KMS-11 (cell line): Measurements from ENCODE around the gene PRDM5.

Source experiments
- H2AFZ ChIP-seq: fragments of 200-600 bp; sonication (generic); 2 replicates; pipeline ENCODE4 v1.6.1; 2016; ENCODE audit warnings: antibody characterized with exemption, mixed run types, low read depth
- H3K27ac ChIP-seq: fragments of 200-600 bp; sonication (generic); 2 replicates; pipeline ENCODE4 v1.6.1; 2016; ENCODE audit warnings: mild to moderate bottlenecking, mixed run types
- H3K27me3 ChIP-seq: fragments of 200-600 bp; sonication (generic); 2 replicates; pipeline ENCODE4 v1.6.1; 2017; ENCODE audit warnings: mild to moderate bottlenecking, low read depth, mixed run types, moderate library complexity; ENCODE audit not compliant: insufficient read depth
- H3K36me3 ChIP-seq: fragments of 200-600 bp; sonication (generic); 2 replicates; pipeline ENCODE4 v1.6.1; 2017; ENCODE audit warnings: mild to moderate bottlenecking, mixed run types; ENCODE audit not compliant: insufficient read depth
- H3K4me1 ChIP-seq: fragments of 200-600 bp; sonication (generic); 2 replicates; pipeline ENCODE4 v1.6.1; 2016; ENCODE audit warnings: mild to moderate bottlenecking, low read depth, mixed run types; ENCODE audit not compliant: poor library complexity, severe bottlenecking
- H3K4me2 ChIP-seq: fragments of 200-600 bp; sonication (generic); 2 replicates; pipeline ENCODE4 v1.7.0; 2016; ENCODE audit warnings: mild to moderate bottlenecking, mixed run types
- H3K4me3 ChIP-seq: fragments of 200-600 bp; sonication (generic); IDR thresholded peaks from 2 replicates; pipeline ENCODE4 v1.6.1; 2017; ENCODE audit warnings: low read depth, low read length, mixed read lengths; ENCODE audit not compliant: insufficient read depth
- H3K79me2 ChIP-seq: fragments of 200-600 bp; sonication (generic); 2 replicates; pipeline ENCODE4 v1.6.1; 2016; ENCODE audit warnings: low read depth, mixed run types; ENCODE audit not compliant: insufficient read depth
- H3K9ac ChIP-seq: fragments of 200-600 bp; sonication (generic); 2 replicates; pipeline ENCODE4 v1.6.1; 2016; ENCODE audit warnings: mild to moderate bottlenecking, mixed run types
- H4K20me1 ChIP-seq: fragments of 200-600 bp; sonication (generic); 2 replicates; pipeline ENCODE4 v1.6.1; 2016; ENCODE audit warnings: mild to moderate bottlenecking, mixed run types; ENCODE audit not compliant: insufficient read depth
- CTCF ChIP-seq: fragments of 200-600 bp; sonication (generic); conservative IDR thresholded peaks from 2 replicates; pipeline ENCODE4 v1.6.1; 2017; ENCODE audit warnings: low read depth, mild to moderate bottlenecking, antibody characterized with exemption, low read length, moderate library complexity, mixed read lengths

Gene PRDM5

GRCh38 chr4:120920666-120921065 is 1.9 kb downstream of the PRDM5 start:
- Histone ChIP-seq H3K4me3 (no peak overlapping the region), H3K9ac (no peak overlapping the region), H3K27ac (no peak overlapping the region), H4K20me1 (no peaks in the 10 kb centered on the region), H3K4me2 (0 out of 2 replicates have a peak overlapping the region, but pooled peaks have one; percentile 63), H3K27me3 (no peaks in the 10 kb centered on the region), H3K36me3 (no peaks in the 10 kb centered on the region), H3K4me1 (peaks cover 27% of the 10 kb centered on the region), H3K79me2 (no peaks in the 10 kb centered on the region), H2AFZ (no peak overlapping the region)
- TF ChIP-seq CTCF, result no peak

- Histone ChIP-seq H3K27me3 (no peaks in the 10 kb centered on the region), H3K36me3 (no peaks in the 10 kb centered on the region), H3K27ac (no peak overlapping the region), H3K4me2 (no peak overlapping the region), H3K4me3 (no peak overlapping the region), H3K9ac (no peak overlapping the region), H3K4me1 (peaks cover 27% of the 10 kb centered on the region), H2AFZ (no peak overlapping the region), H3K79me2 (no peaks in the 10 kb centered on the region), H4K20me1 (no peaks in the 10 kb centered on the region)
- peak; percentile 54 for TF ChIP-seq CTCF
Observed at GRCh38 chr4:120919358-120919757, 3.2 kb downstream of the PRDM5 start.

- Histone ChIP-seq H3K27ac (no peak overlapping the region), H3K36me3 (no peaks in the 10 kb centered on the region), H3K4me1 (peaks cover 27% of the 10 kb centered on the region), H2AFZ (no peak overlapping the region), H3K4me3 (no peak overlapping the region), H3K27me3 (no peaks in the 10 kb centered on the region), H3K4me2 (no peak overlapping the region), H3K9ac (no peak overlapping the region), H4K20me1 (no peaks in the 10 kb centered on the region), H3K79me2 (no peaks in the 10 kb centered on the region)
- no peak for TF ChIP-seq CTCF
Observed at GRCh38 chr4:120918788-120919187, 3.7 kb downstream of the PRDM5 start.

GRCh38 chr4:120918092-120918491 is 4.4 kb downstream of the PRDM5 start:
- H2AFZ ChIP-seq, result no peak overlapping the region
- H3K79me2 ChIP-seq, result no peaks in the 10 kb centered on the region
- no peak overlapping the region for H3K4me3 ChIP-seq
- no peaks in the 10 kb centered on the region for H3K36me3 ChIP-seq
- TF ChIP-seq CTCF, result no peak
- no peak overlapping the region for H3K4me2 ChIP-seq
- H4K20me1 ChIP-seq, result no peaks in the 10 kb centered on the region
- no peak overlapping the region for H3K27ac ChIP-seq
- H3K9ac ChIP-seq, result no peak overlapping the region
- H3K4me1 ChIP-seq, result peaks cover 27% of the 10 kb centered on the region
- H3K27me3 ChIP-seq, result no peaks in the 10 kb centered on the region
